Keratinocyte (primary cell): Measurements from ENCODE around the gene DONSON.

Experiments used
- CTCF ChIP-seq, 3 experiments: IDR thresholded peaks in 1 of 3; conservative IDR thresholded peaks in 1 of 3; optimal IDR thresholded peaks in 1 of 3; 2 replicates in 2 of 3; 3 replicates in 1 of 3; pipeline versions ENCODE3 to v1.5.1; 2011; ENCODE audit warnings: low read length in 3 of 3, mild to moderate bottlenecking in 3 of 3, moderate library complexity in 2 of 3, control low read depth in 1 of 3, inconsistent platforms in 1 of 3; ENCODE audit not compliant: insufficient read depth in 2 of 3; ENCODE audit errors: extremely low read depth in 1 of 3
- EZH2 ChIP-seq: IDR thresholded peaks from one replicate; pipeline ENCODE4 v1.6.1; 2012; ENCODE audit warnings: inconsistent platforms, mild to moderate bottlenecking, low read length, moderate library complexity

GRCh38 chr21:33618407-33618806, 29.9 kb upstream of the DONSON start:
- no peak for TF ChIP-seq CTCF (optimal IDR thresholded peaks at IDR 0.05 in 1 of 3, IDR thresholded peaks at IDR 0.05 in 1 of 3, conservative IDR thresholded peaks at IDR 0.05 in 1 of 3; ENCODE audit: extremely low read depth in 1 of 3, insufficient read depth in 2 of 3, low read length in 3 of 3)
- TF ChIP-seq EZH2, result no peak
